Uterus (tissue), 4 donors: ENCODE results near the gene GALNT2. TPM values are rescaled to one million over a fixed set of nuclear protein-coding genes. Genes with fewer than 3 reads are reported as not detected.

Experiments used
- DNase-seq, 2 donors: peaks; one replicate each; pipeline ENCODE4 v3.0.0-alpha.2; 2019 to 2020
- H3K27ac ChIP-seq, 2 donors: fragments of 200-600 bp; sonication (generic); 1 replicate in 1 of 2; 2 replicates in 1 of 2; pipeline ENCODE4 v1.5.1; 2016 to 2018
- H3K27me3 ChIP-seq, 2 donors: fragments of 200-600 bp; sonication (generic); one replicate each; pipeline ENCODE4 v1.5.1; 2018 to 2019; ENCODE audit warnings: control low read depth in 1 of 2
- H3K36me3 ChIP-seq, 2 donors: fragments of 200-600 bp; sonication (generic); one replicate each; pipeline ENCODE4 v1.5.1; 2019; ENCODE audit warnings: control low read depth in 1 of 2
- H3K4me1 ChIP-seq, 2 donors: fragments of 200-600 bp; sonication (generic); one replicate each; pipeline ENCODE4 v1.5.1; 2018 to 2019; ENCODE audit warnings: control low read depth in 1 of 2
- H3K4me3 ChIP-seq, 2 donors: fragments of 200-600 bp; sonication (generic); 1 replicate in 1 of 2; 2 replicates in 1 of 2; pipeline ENCODE4 v1.5.1; 2018 to 2019; ENCODE audit warnings: mild to moderate bottlenecking in 1 of 2
- H3K9me3 ChIP-seq, 2 donors: fragments of 200-600 bp; sonication (generic); one replicate each; pipeline ENCODE4 v1.5.1; 2019; ENCODE audit warnings: control low read depth in 1 of 2
- POLR2A ChIP-seq, 2 donors: fragments of 450-650 bp; IDR thresholded peaks; one replicate each; pipeline ENCODE4 v1.6.1; 2016; ENCODE audit warnings: antibody characterized with exemption in 2 of 2, mild to moderate bottlenecking in 1 of 2, moderate library complexity in 1 of 2
- intact Hi-C: fragments of 100-400 bp; cut with DNase I; formaldehyde crosslinking; loops from one replicate; pipeline ENCODE4 v1.15.1; 2023; ENCODE audit warnings: low total_unique reads
- total RNA-seq, 4 donors: library from RNA; depleted of rRNA in 3 of 4; stranded (reverse); fragments of >200 nt in 3 of 4; gene quantifications; one replicate each; pipeline versions ENCODE4 v1.1.0 to v1.2.4, GENCODE V29; 2014 to 2023
- TF ChIP-seq, protein P1 (sequence below), 4 experiments: fragments of 200-600 bp in 2 of 4; fragments of 450-650 bp in 2 of 4; sonication (generic) in 2 of 4; IDR thresholded peaks; one replicate each; pipeline ENCODE4 v1.5.1; 2016 to 2019; ENCODE audit warnings: antibody characterized with exemption in 4 of 4, mild to moderate bottlenecking in 2 of 4, moderate library complexity in 1 of 4
- donor health status: DM: yes; HTN: yes; CAD: no.

GALNT2 gene
- total RNA-seq, 4 donors from 2014 or later = 13.6 to 51.6 (median 39.6) TPM

DNA sequence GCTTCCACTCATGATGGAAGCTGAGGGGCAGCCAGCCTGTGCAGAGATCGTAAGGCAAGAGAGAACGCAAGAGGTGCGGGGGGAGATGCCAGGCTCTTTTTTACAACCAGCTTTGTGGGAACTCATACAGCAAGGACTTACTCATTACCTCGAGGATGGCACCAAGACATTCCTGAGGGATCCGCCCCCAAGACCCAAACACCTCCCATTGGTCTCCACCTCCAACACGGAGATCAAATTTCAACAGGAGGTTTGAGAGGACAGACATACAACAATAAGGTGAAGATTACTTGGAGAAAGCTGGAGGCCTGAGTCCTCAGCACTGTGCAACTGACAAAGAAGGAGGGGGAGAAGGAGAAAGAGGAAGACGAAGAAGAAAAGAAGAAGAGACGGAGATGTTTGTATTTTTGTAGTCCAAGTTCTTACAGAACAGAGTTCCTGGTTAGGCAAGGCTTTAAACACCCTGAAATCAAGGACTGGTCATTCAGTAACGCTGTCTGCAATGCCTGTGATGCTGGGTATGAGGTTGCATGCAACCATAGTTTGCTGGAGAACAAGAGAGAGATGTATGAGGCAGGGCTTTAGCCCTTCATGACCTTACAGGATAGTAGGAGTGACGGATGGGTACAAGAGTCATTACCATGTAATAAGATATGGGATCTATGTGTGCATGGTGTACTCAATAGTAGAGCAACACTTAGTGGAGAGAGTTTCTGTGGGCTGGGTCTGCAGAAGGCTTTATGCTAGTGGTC lies 19.7 kb upstream of the GALNT2 start:
- TF ChIP-seq, protein P1, sequence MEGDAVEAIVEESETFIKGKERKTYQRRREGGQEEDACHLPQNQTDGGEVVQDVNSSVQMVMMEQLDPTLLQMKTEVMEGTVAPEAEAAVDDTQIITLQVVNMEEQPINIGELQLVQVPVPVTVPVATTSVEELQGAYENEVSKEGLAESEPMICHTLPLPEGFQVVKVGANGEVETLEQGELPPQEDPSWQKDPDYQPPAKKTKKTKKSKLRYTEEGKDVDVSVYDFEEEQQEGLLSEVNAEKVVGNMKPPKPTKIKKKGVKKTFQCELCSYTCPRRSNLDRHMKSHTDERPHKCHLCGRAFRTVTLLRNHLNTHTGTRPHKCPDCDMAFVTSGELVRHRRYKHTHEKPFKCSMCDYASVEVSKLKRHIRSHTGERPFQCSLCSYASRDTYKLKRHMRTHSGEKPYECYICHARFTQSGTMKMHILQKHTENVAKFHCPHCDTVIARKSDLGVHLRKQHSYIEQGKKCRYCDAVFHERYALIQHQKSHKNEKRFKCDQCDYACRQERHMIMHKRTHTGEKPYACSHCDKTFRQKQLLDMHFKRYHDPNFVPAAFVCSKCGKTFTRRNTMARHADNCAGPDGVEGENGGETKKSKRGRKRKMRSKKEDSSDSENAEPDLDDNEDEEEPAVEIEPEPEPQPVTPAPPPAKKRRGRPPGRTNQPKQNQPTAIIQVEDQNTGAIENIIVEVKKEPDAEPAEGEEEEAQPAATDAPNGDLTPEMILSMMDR (IDR thresholded peaks at IDR 0.05) = no peak
- TF ChIP-seq POLR2A (IDR thresholded peaks at IDR 0.05) = no peak
- Histone ChIP-seq H3K36me3 (no peaks in the 10 kb centered on the region), H3K4me3 (no peak overlapping the region), H3K4me1 (no peaks in the 10 kb centered on the region), H3K9me3 (no peaks in the 10 kb centered on the region), H3K27me3 (no peaks in the 10 kb centered on the region), H3K27ac (no peak overlapping the region)
- no peak for DNase-seq
- intact Hi-C loops = no loop called here

DNA sequence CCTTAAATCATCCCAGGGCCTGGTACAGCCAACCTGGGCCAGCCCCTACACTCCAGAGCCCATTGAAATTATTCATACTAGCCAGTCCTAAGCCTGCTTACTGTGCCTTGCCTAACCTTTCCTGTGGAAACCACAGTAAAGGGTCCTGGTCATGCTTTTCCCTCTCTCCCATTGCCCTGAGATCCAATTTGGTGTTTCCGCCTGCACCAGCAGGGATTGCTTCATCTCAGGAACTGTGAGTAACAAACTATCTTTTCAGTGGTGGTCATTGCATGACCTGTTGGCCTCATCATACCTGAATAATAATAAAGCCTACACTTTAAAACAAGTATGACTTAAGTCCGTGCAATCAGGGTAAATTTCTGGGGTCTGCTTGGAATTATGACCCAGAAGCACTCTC lies 18.7 kb upstream of the GALNT2 start:
- Histone ChIP-seq H3K27me3 (no peaks in the 10 kb centered on the region), H3K9me3 (no peaks in the 10 kb centered on the region), H3K4me3 (no peak overlapping the region), H3K27ac (no peak overlapping the region), H3K36me3 (no peaks in the 10 kb centered on the region), H3K4me1 (no peaks in the 10 kb centered on the region)
- DNase-seq = no peak
- intact Hi-C loops = no loop called here
- TF ChIP-seq POLR2A (IDR thresholded peaks at IDR 0.05) = no peak
- TF ChIP-seq, protein P1 (IDR thresholded peaks at IDR 0.05) = no peak

DNA sequence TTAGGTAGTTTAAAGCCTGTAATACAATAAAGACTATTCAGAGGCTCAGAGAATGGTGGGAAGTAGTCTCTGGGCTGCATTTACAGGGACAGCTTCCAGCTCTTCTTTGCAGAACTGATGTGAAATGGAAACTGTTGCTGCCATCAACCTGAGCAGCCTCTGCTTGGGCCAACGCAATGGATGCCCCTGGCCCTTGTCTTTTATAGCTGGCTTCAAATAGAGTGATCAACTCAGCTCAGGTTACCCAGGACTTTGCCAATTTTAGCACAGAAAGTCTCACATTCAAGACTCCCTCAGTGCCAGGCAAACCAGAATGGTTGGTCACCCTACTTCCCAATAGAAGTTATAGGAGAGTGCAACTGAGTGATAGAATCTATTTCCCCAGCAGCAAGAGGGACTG lies 18.1 kb upstream of the GALNT2 start:
- intact Hi-C loops = no loop called here
- H3K36me3 ChIP-seq = no peaks in the 10 kb centered on the region
- no peaks in the 10 kb centered on the region for H3K9me3 ChIP-seq
- H3K27ac ChIP-seq = no peak overlapping the region
- TF ChIP-seq POLR2A (IDR thresholded peaks at IDR 0.05) = no peak
- TF ChIP-seq, protein P1 (IDR thresholded peaks at IDR 0.05) = no peak
- H3K27me3 ChIP-seq = no peaks in the 10 kb centered on the region
- DNase-seq = no peak
- no peak overlapping the region for H3K4me3 ChIP-seq
- H3K4me1 ChIP-seq = no peaks in the 10 kb centered on the region

DNA sequence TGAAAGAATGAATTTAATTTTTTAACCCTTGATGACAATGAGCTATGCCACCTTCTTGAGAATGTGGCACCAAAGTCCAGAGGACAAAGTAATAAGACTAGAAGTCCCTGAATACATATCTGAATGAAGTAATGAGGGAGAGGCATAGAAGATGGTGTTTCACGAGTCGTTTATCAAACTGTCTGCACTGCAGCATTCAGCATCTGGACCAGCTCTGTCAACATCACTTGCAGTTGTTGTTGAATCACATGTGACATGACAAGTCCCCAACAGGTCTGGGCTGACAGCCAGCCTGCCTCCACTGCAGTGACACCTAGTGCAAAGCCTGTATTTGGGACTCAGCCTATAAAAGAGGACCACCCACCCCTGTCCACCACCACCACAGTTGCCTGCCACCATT lies 17.3 kb upstream of the GALNT2 start:
- Histone ChIP-seq H3K27me3 (no peaks in the 10 kb centered on the region), H3K9me3 (no peaks in the 10 kb centered on the region), H3K4me3 (no peak overlapping the region), H3K27ac (no peak overlapping the region), H3K36me3 (no peaks in the 10 kb centered on the region), H3K4me1 (no peaks in the 10 kb centered on the region)
- DNase-seq = no peak
- TF ChIP-seq, protein P1 (IDR thresholded peaks at IDR 0.05) = no peak
- TF ChIP-seq POLR2A (IDR thresholded peaks at IDR 0.05) = no peak
- intact Hi-C loops = no loop called here

DNA sequence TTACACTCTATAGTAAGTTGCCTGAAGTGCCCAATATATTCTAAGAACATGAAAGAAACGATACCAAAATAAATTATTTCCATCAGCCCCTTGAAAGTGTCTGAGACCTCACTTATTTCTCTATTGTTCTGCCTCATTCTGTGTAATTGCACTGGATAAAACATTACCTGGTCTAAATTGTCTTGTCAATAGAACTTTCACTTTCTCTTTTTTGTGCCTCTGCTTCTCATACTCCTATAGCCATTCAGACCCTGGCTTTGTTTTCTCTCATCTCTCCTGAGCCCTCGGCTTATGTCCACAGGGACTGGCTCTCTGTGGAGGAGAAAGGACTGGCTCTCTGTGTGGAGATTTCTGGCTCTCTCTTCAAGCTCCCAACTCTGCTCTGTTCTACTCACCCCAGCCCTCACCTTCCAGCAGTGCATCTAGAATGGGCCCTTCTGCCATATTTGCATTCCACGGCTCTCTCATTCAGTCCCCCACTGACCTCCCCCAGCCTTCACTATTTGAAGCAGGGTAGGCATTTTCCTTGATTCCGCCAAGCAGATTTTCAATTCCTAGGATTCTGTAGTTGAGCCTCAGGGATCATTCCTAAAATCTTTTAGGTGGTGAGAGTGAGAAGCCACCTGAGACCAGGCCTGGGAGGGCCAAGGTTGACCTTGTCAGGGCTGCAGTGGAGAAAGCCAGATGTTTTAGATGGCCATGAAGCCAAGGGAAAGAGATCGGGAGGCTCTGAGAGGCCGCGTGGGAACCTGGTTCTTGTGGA lies 15.9 kb upstream of the GALNT2 start:
- H3K9me3 ChIP-seq = no peaks in the 10 kb centered on the region
- H3K36me3 ChIP-seq = no peaks in the 10 kb centered on the region
- H3K27me3 ChIP-seq = no peaks in the 10 kb centered on the region
- no peaks in the 10 kb centered on the region for H3K4me1 ChIP-seq
- no peak overlapping the region for H3K27ac ChIP-seq
- TF ChIP-seq, protein P1 (IDR thresholded peaks at IDR 0.05) = no peak
- no peak for TF ChIP-seq POLR2A (IDR thresholded peaks at IDR 0.05)
- intact Hi-C loops = no loop called here
- no peak overlapping the region for H3K4me3 ChIP-seq
- DNase-seq = no peak
